Measurements from ENCODE around the gene SCN4A.

Gene SCN4A

GRCh38 chr17:63997341-63998048 lies 24.8 kb upstream of the SCN4A start:
- no peak for DNase-seq (ENCODE audit: low read depth)
- TF ChIP-seq, protein P1, sequence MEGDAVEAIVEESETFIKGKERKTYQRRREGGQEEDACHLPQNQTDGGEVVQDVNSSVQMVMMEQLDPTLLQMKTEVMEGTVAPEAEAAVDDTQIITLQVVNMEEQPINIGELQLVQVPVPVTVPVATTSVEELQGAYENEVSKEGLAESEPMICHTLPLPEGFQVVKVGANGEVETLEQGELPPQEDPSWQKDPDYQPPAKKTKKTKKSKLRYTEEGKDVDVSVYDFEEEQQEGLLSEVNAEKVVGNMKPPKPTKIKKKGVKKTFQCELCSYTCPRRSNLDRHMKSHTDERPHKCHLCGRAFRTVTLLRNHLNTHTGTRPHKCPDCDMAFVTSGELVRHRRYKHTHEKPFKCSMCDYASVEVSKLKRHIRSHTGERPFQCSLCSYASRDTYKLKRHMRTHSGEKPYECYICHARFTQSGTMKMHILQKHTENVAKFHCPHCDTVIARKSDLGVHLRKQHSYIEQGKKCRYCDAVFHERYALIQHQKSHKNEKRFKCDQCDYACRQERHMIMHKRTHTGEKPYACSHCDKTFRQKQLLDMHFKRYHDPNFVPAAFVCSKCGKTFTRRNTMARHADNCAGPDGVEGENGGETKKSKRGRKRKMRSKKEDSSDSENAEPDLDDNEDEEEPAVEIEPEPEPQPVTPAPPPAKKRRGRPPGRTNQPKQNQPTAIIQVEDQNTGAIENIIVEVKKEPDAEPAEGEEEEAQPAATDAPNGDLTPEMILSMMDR (conservative IDR thresholded peaks at IDR 0.05; ENCODE audit: control insufficient read depth, insufficient read depth, low read depth, low read length), result no peak
- H3K4me3 ChIP-seq (ENCODE audit: control insufficient read depth, low read depth, low read length), result no peak overlapping the region

DNA sequence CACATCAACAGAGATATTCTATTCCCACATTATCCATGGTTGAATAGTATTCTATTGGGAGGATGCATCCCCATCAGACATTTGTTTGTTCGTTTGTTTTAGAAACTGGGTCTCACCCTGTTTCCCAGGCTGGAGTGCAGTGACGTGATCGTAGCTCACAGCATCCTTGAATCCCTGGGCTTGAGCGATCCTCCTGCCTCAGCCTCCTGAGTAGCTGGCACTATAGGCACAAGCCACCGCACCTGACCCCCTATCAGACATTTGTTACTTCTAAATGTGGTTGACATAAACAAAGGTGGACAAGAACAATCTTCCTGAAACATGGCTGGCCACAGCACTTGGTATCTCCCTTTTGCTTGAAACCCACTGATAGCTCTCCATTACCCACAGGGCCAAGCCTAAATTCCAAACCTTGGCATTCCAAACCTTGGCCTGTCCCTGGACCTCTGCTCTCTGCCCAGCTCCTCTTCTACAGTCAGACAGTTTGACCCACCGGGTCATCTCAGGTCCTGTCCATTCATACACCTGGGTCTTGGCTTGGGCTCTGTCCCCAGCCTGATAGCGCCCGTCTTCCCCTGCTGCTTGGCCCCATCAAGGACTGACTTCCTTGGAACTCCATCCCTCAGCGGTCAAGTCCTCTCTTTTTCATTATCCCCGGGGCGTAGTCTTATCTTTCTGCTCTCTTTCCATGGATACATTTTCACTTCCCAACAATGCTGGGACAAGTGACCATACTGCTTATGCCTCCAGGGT lies 23.9 kb upstream of the SCN4A start:
- TF ChIP-seq, protein P1 (conservative IDR thresholded peaks at IDR 0.05; ENCODE audit: control insufficient read depth, insufficient read depth, low read depth, low read length), result no peak
- no peak overlapping the region for H3K4me3 ChIP-seq (ENCODE audit: control insufficient read depth, low read depth, low read length)
- no peak for DNase-seq (ENCODE audit: low read depth)

DNA sequence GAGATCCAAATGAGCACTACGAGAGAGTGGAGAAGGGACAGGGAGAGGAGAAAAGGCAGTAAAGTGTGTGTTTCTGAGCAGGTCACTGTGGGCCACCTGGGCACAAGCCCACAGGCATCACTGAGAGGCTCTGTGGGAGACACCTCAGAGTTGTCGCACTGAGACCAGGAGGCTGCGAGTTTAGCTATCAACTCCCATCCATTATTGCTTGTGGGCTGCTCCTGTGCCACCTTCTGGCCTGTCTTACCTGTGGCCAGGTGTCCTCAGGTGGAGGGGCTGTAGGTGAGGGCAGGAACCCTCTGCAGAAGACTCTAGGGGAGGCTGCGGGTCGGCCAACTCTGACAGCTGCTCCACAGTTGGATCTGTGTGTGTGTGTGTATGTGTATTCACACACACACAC lies 22.9 kb upstream of the SCN4A start:
- DNase-seq (ENCODE audit: low read depth), result no peak
- TF ChIP-seq, protein P1 (conservative IDR thresholded peaks at IDR 0.05; ENCODE audit: control insufficient read depth, insufficient read depth, low read depth, low read length), result no peak
- H3K4me3 ChIP-seq (ENCODE audit: control insufficient read depth, low read depth, low read length), result no peak overlapping the region

GRCh38 chr17:63993368-63993985 lies 20.8 kb upstream of the SCN4A start:
- TF ChIP-seq, protein P1 (conservative IDR thresholded peaks at IDR 0.05; ENCODE audit: control insufficient read depth, insufficient read depth, low read depth, low read length), result no peak
- no peak for DNase-seq (ENCODE audit: low read depth)
- H3K4me3 ChIP-seq (ENCODE audit: control insufficient read depth, low read depth, low read length), result no peak overlapping the region

DNA sequence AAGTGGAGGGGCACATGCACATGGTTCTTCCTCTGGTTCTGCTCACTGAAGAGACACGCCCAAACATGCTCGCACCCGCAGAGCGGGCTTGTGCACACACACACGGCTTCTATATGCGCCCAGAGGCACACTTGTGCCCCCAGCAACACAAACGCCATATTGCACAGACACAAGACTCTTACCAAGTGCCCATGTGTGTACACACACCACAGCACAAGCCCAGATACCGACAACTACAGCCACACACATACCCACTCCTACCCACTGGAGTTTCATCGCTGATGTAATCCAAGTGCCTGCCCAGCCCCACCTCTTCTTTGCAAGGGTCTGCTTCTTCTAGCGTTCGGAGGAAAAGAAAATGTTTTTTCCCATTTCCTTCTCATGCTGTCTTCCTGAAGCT lies 18.9 kb upstream of the SCN4A start:
- TF ChIP-seq, protein P1 (conservative IDR thresholded peaks at IDR 0.05; ENCODE audit: control insufficient read depth, insufficient read depth, low read depth, low read length), result no peak
- no peak for DNase-seq (ENCODE audit: low read depth)
- no peak overlapping the region for H3K4me3 ChIP-seq (ENCODE audit: control insufficient read depth, low read depth, low read length)

- no peak for DNase-seq (ENCODE audit: low read depth)
- TF ChIP-seq, protein P1 (conservative IDR thresholded peaks at IDR 0.05; ENCODE audit: control insufficient read depth, insufficient read depth, low read depth, low read length), result no peak
- H3K4me3 ChIP-seq (ENCODE audit: control insufficient read depth, low read depth, low read length), result no peak overlapping the region
Observed at GRCh38 chr17:63989622-63990345, 17.1 kb upstream of the SCN4A start.

Data from fibroblast of mammary gland (primary cell).